UCSD-AML1 (cell line): ENCODE results near the gene RIPK1.

ENCODE experiments used
- DNase-seq: peaks from one replicate; lab custom pipeline; 2025; ENCODE audit not compliant: unreplicated experiment; lab: John Stamatoyannopoulos, UW

Gene RIPK1

DNA sequence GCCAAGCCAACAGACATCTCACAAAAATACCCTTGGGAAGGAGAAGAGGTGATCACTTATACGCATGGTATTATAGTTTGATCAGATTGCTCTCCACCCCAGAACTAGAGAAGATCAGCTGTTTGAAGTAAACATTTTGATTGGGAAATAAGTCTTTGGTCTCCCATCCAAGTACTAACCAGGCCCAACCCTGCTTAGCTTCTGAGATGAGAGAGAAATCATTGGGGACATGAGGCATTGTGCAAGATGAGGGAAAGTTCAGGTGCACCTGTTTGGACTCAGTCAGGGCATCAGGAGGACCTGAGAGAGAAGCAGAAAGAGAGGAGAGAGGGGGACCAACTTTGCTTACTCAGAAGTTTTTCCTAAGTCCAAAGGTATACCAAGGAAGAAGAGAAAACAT is 11.4 kb downstream of the RIPK1 start:
- no peak for DNase-seq

DNA sequence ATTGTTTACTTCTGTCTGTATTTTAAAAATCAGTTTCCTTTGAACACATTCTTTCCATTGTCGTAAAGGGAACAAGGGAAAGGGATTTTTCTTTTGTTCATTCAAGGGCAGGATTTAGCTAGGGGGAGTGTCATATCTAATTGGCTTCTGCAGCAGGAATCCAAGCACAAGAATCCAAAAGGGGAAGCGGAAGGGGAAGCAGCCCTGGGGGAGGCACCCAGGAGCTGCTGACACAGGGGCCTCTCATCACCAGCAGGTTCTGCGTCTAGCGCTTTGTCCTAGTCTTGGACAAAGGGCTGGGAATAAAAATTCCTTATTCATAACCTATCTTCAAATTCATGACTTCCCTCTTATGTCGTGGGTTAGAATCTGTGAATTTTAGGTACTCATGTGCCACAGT is 13.7 kb downstream of the RIPK1 start:
- no peak for DNase-seq

GRCh38 chr6:3085074-3085473 is 16.8 kb downstream of the RIPK1 start:
- no peak for DNase-seq

- DNase-seq = no peak
Measured at GRCh38 chr6:3086282-3086946, 18.1 kb downstream of the RIPK1 start.

DNA sequence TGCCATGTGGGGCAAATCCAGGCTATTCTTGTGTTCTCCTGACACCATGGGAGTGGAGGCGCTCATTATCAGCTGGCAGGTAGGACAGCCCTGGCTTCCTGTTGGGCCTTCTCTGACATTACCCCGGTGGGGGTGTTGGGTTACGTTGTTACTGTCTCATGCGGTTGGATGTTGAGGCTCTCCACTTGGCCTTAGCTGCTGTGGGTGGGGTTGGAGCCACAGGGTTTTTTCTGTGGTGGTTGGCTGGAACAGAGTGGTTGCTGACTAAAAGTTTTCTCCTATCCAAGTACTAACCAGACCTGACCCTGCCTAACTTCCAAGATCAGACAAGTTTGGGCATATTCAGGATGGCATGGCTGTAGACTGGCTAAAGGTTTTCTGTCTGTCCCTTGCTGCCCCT is 20.2 kb downstream of the RIPK1 start:
- no peak for DNase-seq

DNA sequence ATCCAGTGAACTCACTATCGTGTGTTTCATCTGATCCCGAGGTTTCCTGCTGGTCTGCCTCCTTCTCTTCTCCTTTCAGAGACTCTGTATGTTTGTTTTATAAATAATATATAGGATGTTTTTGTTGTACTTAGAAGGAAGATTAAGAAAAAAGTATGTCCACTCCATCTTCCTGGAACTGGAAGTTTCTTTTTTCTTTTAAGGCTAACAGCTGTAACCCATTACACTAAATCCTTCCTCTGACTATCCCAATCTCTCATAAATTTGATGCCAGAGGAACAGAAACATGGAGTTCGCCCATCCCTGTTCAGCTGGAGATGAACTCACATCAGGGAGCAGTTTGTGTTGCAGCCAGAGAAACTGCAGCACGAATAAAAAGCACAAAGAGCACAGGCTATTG is 20.7 kb downstream of the RIPK1 start:
- no peak for DNase-seq

GRCh38 chr6:3090013-3090412 is 21.7 kb downstream of the RIPK1 start:
- no peak for DNase-seq

GRCh38 chr6:3094815-3095214 is 26.5 kb downstream of the RIPK1 start:
- DNase-seq = no peak

DNA sequence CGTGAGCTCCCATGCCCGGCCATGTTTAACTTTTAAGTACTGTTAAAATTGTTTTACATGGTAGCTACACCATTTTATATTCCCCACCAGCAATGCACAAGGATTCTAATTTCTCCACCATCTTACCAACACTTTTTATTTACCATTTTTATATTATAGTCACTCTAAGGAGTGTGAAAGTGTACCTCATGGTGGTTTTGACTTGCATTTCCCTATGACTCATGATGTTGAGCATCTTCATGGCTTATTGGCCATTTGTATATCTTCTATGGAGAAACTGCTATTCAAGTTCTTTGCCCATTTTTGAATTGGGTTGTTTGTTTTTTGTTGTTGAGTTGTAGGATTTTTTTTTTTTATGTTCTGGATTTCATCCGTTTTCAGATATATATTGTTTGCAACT is 34.6 kb downstream of the RIPK1 start:
- DNase-seq = no peak

DNA sequence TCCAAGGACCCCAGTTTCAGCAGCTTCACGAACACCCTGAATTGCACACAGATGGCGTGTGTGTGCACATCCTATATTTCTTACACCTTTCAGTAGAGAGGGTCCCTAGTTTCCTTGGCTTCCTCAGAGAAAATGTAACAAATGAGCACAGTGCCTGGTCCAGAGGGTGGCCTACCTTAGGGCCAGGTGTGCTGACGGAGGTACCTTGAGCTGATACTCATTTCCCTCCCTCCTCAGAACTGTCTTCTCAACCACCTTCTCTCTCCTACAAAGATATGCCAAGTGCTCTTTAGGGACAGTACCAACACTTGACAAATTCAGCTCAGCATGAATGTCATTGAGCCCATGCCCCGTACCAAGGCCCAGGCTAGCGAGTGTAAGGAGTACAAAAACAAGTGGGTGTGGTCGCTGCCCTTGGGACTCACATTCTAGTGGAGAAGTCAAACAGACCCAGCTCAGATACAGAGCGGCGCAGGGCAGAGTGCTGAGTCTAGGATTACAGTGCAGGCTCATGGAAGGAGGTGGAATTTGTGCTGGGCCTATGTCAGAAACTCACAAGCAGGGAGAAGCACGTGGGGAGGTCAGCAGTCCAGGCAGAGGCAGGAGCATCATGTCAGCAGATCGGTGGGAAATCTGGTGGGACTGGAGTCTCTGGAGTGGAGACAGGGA is 40.6 kb downstream of the RIPK1 start:
- DNase-seq = no peak

DNA sequence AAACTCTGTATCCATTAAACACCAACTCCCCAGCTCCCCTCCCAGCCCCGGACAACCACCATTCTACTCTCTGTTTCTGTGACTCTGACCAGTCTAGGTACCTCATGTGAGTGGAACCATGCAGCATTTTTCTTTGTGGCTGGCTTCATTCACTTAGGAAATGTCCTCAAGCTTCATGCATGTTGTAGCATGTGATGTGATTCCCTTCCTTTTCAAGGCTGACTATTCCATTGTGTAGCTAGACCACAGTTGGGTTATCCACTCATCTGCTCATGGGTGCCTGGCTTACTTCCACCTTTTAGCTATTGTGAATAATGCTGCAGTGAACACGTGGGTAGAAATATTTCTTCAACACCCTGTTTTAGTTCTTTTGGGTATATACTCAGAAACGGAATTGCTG is 41.5 kb downstream of the RIPK1 start:
- no peak for DNase-seq

DNA sequence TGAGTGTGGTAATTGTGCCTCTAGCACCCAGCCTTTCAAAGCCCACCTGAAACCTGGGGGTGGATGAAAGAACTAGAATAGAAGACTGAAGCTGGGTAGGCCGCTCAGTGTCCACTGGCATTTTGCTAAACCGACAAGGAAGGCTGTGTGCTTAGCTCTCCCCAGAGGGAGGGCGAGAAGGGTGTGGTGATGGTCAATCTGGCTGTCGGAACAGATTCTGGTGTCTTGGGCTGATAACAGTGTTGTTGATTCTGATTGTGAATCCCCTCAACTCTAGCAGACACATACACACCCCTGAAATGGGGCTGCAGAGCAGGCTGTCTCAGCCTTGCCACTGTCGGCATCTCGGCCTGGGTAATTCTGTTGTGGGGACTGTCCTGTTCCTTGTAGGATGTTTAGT is 46.1 kb downstream of the RIPK1 start:
- no peak for DNase-seq

DNA sequence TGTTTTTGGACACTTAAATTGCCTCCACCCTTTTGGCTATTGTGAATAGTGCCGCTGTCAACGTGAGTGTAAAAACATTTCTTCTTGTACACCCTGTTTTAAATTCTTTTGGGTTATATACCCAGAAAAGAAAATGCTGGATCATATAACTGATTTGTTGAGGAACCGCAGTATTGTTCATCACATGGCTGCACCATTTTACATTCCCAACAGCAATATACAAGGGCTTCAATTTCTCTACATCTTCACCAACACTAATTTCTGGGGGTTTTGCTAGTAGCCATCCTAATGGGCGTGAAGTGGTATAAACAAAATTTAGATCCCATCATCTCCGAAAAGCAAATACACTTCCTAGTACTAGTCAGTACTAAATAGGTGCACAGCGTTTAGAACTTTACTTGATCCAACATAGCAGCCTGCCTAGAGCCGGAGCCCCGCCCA is 49.6 kb downstream of the RIPK1 start:
- DNase-seq = no peak

- DNase-seq = peak; percentile 96
Measured at GRCh38 chr6:3118353-3119039, 50.2 kb downstream of the RIPK1 start, which contains the start of gene BPHL. Gene BPHL (plus strand): TSS chr6:3118711. CDS start chr6:3118741, 30 bp downstream.

DNA sequence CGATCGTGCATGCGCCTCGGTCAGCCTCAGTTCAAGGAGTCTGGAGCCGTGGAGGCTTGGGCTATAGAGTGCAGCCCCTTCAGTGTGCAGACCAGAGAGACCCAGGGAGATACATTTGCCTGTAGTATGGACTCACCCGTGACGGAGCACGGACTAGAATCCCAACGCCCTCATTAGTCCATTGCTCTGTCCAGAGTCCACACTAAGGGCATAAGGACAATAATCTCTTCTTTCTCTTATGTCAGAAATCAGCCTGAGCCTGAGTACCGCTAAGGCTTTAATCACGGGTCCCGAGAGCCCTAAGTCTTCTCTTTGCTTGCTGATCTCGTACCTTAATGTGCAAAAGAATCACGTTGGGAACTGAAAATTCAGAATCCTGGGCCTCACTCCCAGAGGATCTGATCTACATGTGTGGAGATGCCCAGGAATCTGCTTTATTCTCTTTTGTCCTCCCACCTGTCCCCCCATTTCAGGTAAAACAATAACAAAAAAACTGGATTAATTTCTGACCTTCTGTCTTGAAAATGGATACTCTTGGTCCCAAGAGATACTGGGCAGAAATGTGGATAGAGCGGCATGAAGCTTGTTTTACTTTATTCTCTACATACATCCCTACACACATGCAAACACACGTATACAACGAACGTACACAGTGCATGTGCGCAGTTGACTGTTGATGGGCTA is 50.9 kb downstream of the RIPK1 start:
- DNase-seq = no peak

- DNase-seq = no peak
Measured at GRCh38 chr6:3120765-3121089, 52.4 kb downstream of the RIPK1 start.

DNA sequence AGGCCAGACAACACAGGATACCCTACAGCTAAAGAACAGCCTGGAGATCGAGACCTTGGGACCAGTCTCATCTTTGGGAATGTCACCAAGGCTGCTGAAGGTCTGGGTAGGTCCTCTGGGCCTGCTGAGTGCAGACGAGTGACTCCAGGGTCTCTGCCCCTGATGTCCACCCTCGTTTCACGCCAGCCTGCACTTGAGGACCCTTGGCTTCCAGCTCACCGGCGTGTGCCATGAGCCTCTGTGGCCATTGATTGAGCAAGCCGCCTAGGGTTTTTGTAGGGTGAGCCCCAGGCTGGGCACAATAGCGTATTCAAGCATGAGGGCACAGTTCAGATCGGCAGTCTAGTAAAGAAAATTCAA is 54.5 kb downstream of the RIPK1 start:
- no peak for DNase-seq

DNA sequence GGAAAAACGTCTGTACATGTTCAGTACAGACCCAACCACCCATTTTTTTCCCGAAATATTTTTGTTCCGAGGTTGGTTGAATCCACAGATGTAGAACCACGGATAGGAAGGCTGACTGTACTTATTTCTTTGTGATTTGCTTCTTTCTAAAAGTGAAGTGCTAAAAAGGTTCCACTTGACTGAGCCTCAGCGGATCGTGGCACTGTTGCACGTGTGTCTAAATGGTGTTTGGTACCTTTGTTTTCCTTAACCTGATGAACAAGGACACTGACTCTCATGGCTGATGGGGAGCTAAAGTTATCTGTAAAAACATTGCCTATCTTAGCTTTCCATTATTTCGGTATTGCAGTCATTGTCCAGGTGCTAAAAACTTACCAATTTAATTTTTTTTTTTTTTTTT is 56.4 kb downstream of the RIPK1 start:
- DNase-seq = no peak

DNA sequence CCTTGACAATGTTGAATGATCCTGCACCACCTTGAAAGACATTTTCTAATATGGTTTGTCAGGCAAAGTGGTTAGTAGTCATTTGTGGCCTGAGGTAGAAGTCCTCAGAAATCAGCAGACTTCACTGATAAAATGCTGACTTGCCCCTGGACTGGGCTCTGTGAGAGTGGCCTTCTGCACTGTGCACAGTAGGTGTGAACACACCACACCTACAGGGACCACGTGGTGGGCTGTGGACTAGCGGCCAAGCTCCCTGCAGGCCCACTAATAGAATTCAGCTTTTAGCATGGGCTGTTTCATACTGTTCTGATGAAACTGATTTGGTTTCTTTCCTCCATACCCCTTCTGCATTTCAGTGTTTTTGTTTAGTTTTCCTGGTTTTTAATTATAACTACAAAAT is 57.5 kb downstream of the RIPK1 start:
- no peak for DNase-seq

DNA sequence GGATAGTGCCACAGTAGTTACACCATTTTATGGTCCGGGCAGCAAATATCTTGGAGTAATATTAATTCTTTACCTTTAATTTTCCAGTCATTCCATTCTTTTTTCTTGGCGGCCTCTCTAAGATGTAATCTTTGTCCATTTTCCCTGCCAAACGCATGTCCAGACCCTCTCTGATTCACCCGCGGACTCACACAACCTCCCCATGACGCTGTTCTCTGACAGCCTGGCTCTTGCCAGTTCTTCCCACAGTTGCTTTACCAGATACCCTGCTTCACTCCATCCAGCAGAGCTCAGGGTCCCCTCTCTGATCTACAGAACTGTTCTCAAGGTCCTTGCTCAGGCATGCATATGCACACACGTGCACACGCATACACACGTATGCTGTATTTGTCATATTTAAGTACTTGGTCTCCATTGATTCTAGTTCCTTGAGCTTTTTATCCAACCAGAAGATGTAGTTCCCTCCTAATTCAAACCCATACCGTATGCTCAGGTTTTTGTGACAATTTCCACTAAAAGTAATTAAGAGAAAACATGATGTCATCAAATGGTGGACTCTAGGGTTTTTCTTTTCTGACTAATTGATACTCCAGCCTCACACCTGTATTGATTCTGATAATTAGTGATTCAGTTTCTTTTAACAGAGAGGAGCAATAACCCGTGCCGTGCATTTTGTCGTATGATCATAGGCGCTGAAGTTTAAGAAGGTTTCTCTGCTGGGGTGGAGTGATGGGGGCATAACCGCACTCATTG is 60.2 kb downstream of the RIPK1 start:
- no peak for DNase-seq

DNA sequence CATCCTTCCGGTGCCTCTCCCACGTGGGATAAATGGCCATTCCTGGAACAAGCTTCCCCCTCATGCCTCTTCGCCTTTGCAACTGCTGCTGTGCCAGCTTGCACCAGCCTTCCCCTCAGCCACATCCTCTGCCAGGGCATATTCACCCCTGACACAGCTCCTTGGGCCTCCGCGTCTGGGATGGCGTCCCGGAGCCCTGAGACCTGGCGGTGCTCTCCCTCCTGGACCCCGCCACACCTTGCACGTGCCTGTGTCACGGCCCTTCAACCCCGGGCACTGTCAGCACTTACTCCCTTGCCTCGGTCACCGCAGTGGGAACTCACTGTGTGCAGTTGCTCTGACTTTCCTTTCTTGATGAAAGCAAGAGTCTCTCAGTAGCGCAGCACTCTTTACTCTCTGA is 63.4 kb downstream of the RIPK1 start:
- DNase-seq = no peak
